ENCODE measurements around the gene MYMX.

GRCh38 chr6:44247338-44248302, 30.9 kb downstream of the MYMX start:
- TF ChIP-seq CTCF (IDR thresholded peaks at IDR 0.05; ENCODE audit: low read depth, low read length) = no peak
- no peak for TF ChIP-seq POLR2A (IDR thresholded peaks at IDR 0.05; ENCODE audit: extremely low read depth, insufficient read length)
- peak; percentile 98 for TF ChIP-seq MYC (IDR thresholded peaks at IDR 0.05; ENCODE audit: low read depth, low read length)
- peak; percentile 96 for TF ChIP-seq MAX (IDR thresholded peaks at IDR 0.05; ENCODE audit: low read depth, low read length)

Data from NB4 (cell line).